GM23338 (cell line): ENCODE results near the gene KRTAP16-1. TPM values are rescaled to one million over a fixed set of nuclear protein-coding genes. Genes with fewer than 3 reads are reported as not detected.

Experiments used
- ATAC-seq: fragments of 200-7000 bp; cut with Tn5 transposase; 3 replicates; pipeline ENCODE4 v1.9.1; 2020
- DNase-seq: peaks from one replicate; pipeline ENCODE4 v3.0.0-alpha.2; 2015; ENCODE audit warnings: low spot score
- H2AFZ ChIP-seq: fragments of 200-600 bp; sonication (generic); 2 replicates; pipeline ENCODE4 v1.8.0; 2016; ENCODE audit warnings: antibody characterized with exemption, mild to moderate bottlenecking, moderate library complexity
- H3F3A ChIP-seq: fragments of 200-600 bp; sonication (generic); replicated peaks from 2 replicates; pipeline ENCODE4 v1.8.0; 2017; ENCODE audit warnings: antibody characterized with exemption, mixed run types, low read depth
- H3K27ac ChIP-seq: fragments of 200-600 bp; sonication (generic); 2 replicates; pipeline ENCODE4 v1.6.1; 2016; ENCODE audit warnings: low read depth
- H3K27me3 ChIP-seq: fragments of 200-600 bp; sonication (generic); 2 replicates; pipeline ENCODE4 v1.8.0; 2016; ENCODE audit warnings: mild to moderate bottlenecking, mixed run types, moderate library complexity; ENCODE audit not compliant: insufficient read depth
- H3K36me3 ChIP-seq: fragments of 200-600 bp; sonication (generic); 2 replicates; pipeline ENCODE4 v1.8.0; 2016; ENCODE audit warnings: mild to moderate bottlenecking; ENCODE audit not compliant: insufficient read depth
- H3K4me1 ChIP-seq: fragments of 200-600 bp; sonication (generic); 2 replicates; pipeline ENCODE4 v1.8.0; 2016; ENCODE audit warnings: mild to moderate bottlenecking, moderate library complexity; ENCODE audit not compliant: insufficient read depth
- H3K4me2 ChIP-seq: fragments of 200-600 bp; sonication (generic); 2 replicates; pipeline ENCODE4 v1.7.1; 2017; ENCODE audit warnings: mixed run types
- H3K4me3 ChIP-seq: fragments of 200-600 bp; sonication (generic); 2 replicates; pipeline ENCODE4 v1.6.1; 2016; ENCODE audit warnings: mixed run types
- H3K79me2 ChIP-seq: fragments of 200-600 bp; sonication (generic); replicated peaks from 2 replicates; pipeline ENCODE4 v1.8.0; 2017; ENCODE audit warnings: mild to moderate bottlenecking; ENCODE audit not compliant: insufficient read depth
- H3K9me2 ChIP-seq: fragments of 200-600 bp; sonication (generic); 2 replicates; pipeline ENCODE4 v1.8.0; 2017; ENCODE audit not compliant: insufficient read depth
- H4K20me1 ChIP-seq: fragments of 200-600 bp; sonication (generic); replicated peaks from 2 replicates; pipeline ENCODE4 v1.8.0; 2017; ENCODE audit warnings: mild to moderate bottlenecking; ENCODE audit not compliant: insufficient read depth
- H3K27ac Mint-ChIP-seq: 2 replicates; pipeline ENCODE4 v1.8.0; 2020; ENCODE audit warnings: inconsistent platforms, mild to moderate bottlenecking, moderate library complexity, mixed read lengths
- H3K27me3 Mint-ChIP-seq: 3 replicates; pipeline ENCODE4 v1.8.0; 2022; ENCODE audit warnings: low read depth, mild to moderate bottlenecking, moderate library complexity, mixed read lengths, inconsistent platforms; ENCODE audit not compliant: insufficient read depth, poor library complexity
- H3K36me3 Mint-ChIP-seq: 3 replicates; pipeline ENCODE4 v1.8.0; 2021; ENCODE audit warnings: low read depth, mild to moderate bottlenecking, inconsistent platforms, moderate library complexity, mixed read lengths
- H3K4me1 Mint-ChIP-seq: 3 replicates; pipeline ENCODE4 v1.8.0; 2020; ENCODE audit warnings: mild to moderate bottlenecking, inconsistent platforms, mixed read lengths
- H3K4me3 Mint-ChIP-seq: 3 replicates; pipeline ENCODE4 v1.8.0; 2021; ENCODE audit warnings: moderate library complexity, mild to moderate bottlenecking, inconsistent platforms, mixed read lengths
- H3K9me3 Mint-ChIP-seq: 3 replicates; pipeline ENCODE4 v1.8.0; 2020; ENCODE audit warnings: moderate library complexity, mild to moderate bottlenecking, inconsistent platforms, mixed read lengths
- CREB1 ChIP-seq: fragments of 250-450 bp; sonication (Bioruptor Pico); IDR thresholded peaks from 2 replicates; pipeline ENCODE4 v1.5.0; 2020; ENCODE audit warnings: low read depth, mild to moderate bottlenecking, moderate library complexity
- ETS1 ChIP-seq: IDR thresholded peaks from 2 replicates; pipeline ENCODE4 v1.6.1; 2016; ENCODE audit warnings: antibody characterized with exemption
- EZH2 ChIP-seq: fragments of 200-600 bp; sonication (generic); IDR thresholded peaks from one replicate; pipeline ENCODE4 v1.8.0; 2017; ENCODE audit warnings: antibody characterized with exemption, mild to moderate bottlenecking, low read depth; ENCODE audit not compliant: unreplicated experiment
- EZH2phosphoT487 ChIP-seq: fragments of 200-600 bp; sonication (generic); IDR thresholded peaks from one replicate; pipeline ENCODE4 v1.8.1; 2018; ENCODE audit warnings: antibody characterized with exemption; ENCODE audit not compliant: unreplicated experiment
- JUNB ChIP-seq: IDR thresholded peaks from one replicate; pipeline ENCODE4 v1.6.1; 2016; ENCODE audit warnings: antibody characterized with exemption; ENCODE audit not compliant: unreplicated experiment
- NANOG ChIP-seq: IDR thresholded peaks from 2 replicates; pipeline ENCODE4 v1.6.1; 2016; ENCODE audit warnings: antibody characterized with exemption, borderline replicate concordance
- POLR2AphosphoS5 ChIP-seq: IDR thresholded peaks from 2 replicates; pipeline ENCODE4 v1.6.1; 2016; ENCODE audit warnings: antibody characterized with exemption, low read depth
- STAT1 ChIP-seq: IDR thresholded peaks from one replicate; pipeline ENCODE4 v1.6.1; 2016; ENCODE audit warnings: antibody characterized with exemption; ENCODE audit not compliant: unreplicated experiment
- ZNF114 ChIP-seq: fragments of 250-450 bp; sonication (Bioruptor Pico); IDR thresholded peaks from 2 replicates; pipeline ENCODE4 v1.5.0; 2020; ENCODE audit warnings: mild to moderate bottlenecking, moderate library complexity
- ZNF331 ChIP-seq: fragments of 250-450 bp; sonication (Bioruptor Pico); IDR thresholded peaks from 2 replicates; pipeline ENCODE4 v1.5.0; 2020; ENCODE audit warnings: low read depth, mild to moderate bottlenecking, moderate library complexity
- ZNF462 ChIP-seq: fragments of 250-450 bp; sonication (Bioruptor Pico); IDR thresholded peaks from 2 replicates; pipeline ENCODE4 v1.5.0; 2020; ENCODE audit warnings: mild to moderate bottlenecking, moderate library complexity
- polyA plus RNA-seq: library from polyadenylated mRNA; unstranded; fragments of >200 nt; fragmentation: Nextera tagmentation; extraction: Ambion mirVana; gene quantifications from 2 replicates; pipeline ENCODE4 v1.2.1, GENCODE V29; 2016
- total RNA-seq: library from RNA; depleted of rRNA; stranded (reverse); fragments of >200 nt; shearing (Covaris generic); gene quantifications from 2 replicates; pipeline ENCODE4 v1.2.3, GENCODE V29; 2014
- TF ChIP-seq, protein P1 (sequence below), 2 experiments: fragments of 200-600 bp in 1 of 2; sonication (generic) in 1 of 2; conservative IDR thresholded peaks; 2 replicates each; pipeline versions ENCODE4 v1.5.1 to v1.6.1; 2016 to 2017; ENCODE audit warnings: antibody characterized with exemption in 2 of 2, low read depth in 2 of 2, mild to moderate bottlenecking in 2 of 2, moderate library complexity in 1 of 2
- TF ChIP-seq, protein P2 (sequence below): IDR thresholded peaks from one replicate; pipeline ENCODE4 v1.6.1; 2018; ENCODE audit warnings: antibody characterized with exemption; ENCODE audit not compliant: unreplicated experiment

The KRTAP16-1 gene
- total and polyA plus RNA-seq, 2 experiments from 2014 or later = not detected

GRCh38 chr17:41315814-41316445 lies 6.8 kb upstream of the KRTAP16-1 start:
- no peaks in the 10 kb centered on the region; the same call in 2 of the 3 replicates for H3K4me1 Mint-ChIP-seq
- Histone ChIP-seq H3F3A (no peaks in the 10 kb centered on the region), H3K27me3 (no peaks in the 10 kb centered on the region), H3K4me1 (no peaks in the 10 kb centered on the region), H2AFZ (0 out of 2 replicates have a peak overlapping the region, but pooled peaks have one; percentile 43), H3K4me3 (no peak overlapping the region), H3K79me2 (no peaks in the 10 kb centered on the region), H3K9me2 (no peaks in the 10 kb centered on the region), H3K4me2 (no peak overlapping the region), H4K20me1 (no peaks in the 10 kb centered on the region), H3K36me3 (no peaks in the 10 kb centered on the region), H3K27ac (no peak overlapping the region)
- DNase-seq (no peak), ATAC-seq (no peak)
- TF ChIP-seq ZNF114 (CRISPR knock-in tag) (no peak), NANOG (no peak), ETS1 (no peak), EZH2phosphoT487 (no peak), JUNB (no peak), STAT1 (no peak), EZH2 (no peak), POLR2AphosphoS5 (no peak), ZNF462 (CRISPR knock-in tag) (no peak), CREB1 (CRISPR knock-in tag) (no peak), ZNF331 (no peak)
- TF ChIP-seq, protein P1, sequence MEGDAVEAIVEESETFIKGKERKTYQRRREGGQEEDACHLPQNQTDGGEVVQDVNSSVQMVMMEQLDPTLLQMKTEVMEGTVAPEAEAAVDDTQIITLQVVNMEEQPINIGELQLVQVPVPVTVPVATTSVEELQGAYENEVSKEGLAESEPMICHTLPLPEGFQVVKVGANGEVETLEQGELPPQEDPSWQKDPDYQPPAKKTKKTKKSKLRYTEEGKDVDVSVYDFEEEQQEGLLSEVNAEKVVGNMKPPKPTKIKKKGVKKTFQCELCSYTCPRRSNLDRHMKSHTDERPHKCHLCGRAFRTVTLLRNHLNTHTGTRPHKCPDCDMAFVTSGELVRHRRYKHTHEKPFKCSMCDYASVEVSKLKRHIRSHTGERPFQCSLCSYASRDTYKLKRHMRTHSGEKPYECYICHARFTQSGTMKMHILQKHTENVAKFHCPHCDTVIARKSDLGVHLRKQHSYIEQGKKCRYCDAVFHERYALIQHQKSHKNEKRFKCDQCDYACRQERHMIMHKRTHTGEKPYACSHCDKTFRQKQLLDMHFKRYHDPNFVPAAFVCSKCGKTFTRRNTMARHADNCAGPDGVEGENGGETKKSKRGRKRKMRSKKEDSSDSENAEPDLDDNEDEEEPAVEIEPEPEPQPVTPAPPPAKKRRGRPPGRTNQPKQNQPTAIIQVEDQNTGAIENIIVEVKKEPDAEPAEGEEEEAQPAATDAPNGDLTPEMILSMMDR (conservative IDR thresholded peaks at IDR 0.05; ENCODE audit: low read depth in 2 of 2) = no peak
- TF ChIP-seq, protein P2, sequence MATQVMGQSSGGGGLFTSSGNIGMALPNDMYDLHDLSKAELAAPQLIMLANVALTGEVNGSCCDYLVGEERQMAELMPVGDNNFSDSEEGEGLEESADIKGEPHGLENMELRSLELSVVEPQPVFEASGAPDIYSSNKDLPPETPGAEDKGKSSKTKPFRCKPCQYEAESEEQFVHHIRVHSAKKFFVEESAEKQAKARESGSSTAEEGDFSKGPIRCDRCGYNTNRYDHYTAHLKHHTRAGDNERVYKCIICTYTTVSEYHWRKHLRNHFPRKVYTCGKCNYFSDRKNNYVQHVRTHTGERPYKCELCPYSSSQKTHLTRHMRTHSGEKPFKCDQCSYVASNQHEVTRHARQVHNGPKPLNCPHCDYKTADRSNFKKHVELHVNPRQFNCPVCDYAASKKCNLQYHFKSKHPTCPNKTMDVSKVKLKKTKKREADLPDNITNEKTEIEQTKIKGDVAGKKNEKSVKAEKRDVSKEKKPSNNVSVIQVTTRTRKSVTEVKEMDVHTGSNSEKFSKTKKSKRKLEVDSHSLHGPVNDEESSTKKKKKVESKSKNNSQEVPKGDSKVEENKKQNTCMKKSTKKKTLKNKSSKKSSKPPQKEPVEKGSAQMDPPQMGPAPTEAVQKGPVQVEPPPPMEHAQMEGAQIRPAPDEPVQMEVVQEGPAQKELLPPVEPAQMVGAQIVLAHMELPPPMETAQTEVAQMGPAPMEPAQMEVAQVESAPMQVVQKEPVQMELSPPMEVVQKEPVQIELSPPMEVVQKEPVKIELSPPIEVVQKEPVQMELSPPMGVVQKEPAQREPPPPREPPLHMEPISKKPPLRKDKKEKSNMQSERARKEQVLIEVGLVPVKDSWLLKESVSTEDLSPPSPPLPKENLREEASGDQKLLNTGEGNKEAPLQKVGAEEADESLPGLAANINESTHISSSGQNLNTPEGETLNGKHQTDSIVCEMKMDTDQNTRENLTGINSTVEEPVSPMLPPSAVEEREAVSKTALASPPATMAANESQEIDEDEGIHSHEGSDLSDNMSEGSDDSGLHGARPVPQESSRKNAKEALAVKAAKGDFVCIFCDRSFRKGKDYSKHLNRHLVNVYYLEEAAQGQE = no peak
- peaks cover 6% of the 10 kb centered on the region; the same call in 1 of the 3 replicates for H3K36me3 Mint-ChIP-seq
- H3K27me3 Mint-ChIP-seq = peaks cover 6% of the 10 kb centered on the region
- no peak overlapping the region for H3K4me3 Mint-ChIP-seq
- H3K9me3 Mint-ChIP-seq = peaks cover 11% of the 10 kb centered on the region; the same call in 2 of the 3 replicates
- no peak overlapping the region for H3K27ac Mint-ChIP-seq
